H1 (cell line): Measurements from ENCODE around the gene HMGA1. TPM values are rescaled to one million over a fixed set of nuclear protein-coding genes. Genes with fewer than 3 reads are reported as not detected.

Experiments used
- CHD7 ChIP-seq: fragments of 300-600 bp; sonication (generic); IDR thresholded peaks from 2 replicates; pipeline ENCODE4 v1.7.1; 2012; ENCODE audit warnings: low read length, moderate library complexity, mild to moderate bottlenecking, inconsistent platforms; ENCODE audit not compliant: insufficient replicate concordance
- GABPA ChIP-seq: IDR thresholded peaks from 2 replicates; pipeline ENCODE4 v1.6.1; 2011; ENCODE audit warnings: mild to moderate bottlenecking, low read length, moderate library complexity, borderline replicate concordance; ENCODE audit not compliant: insufficient read depth
- KDM5A ChIP-seq: fragments of 200-600 bp; IDR thresholded peaks from 2 replicates; pipeline ENCODE4 v1.7.1; 2012; ENCODE audit warnings: mild to moderate bottlenecking, low read length, inconsistent platforms, mixed read lengths
- MAFK ChIP-seq: IDR thresholded peaks from 2 replicates; pipeline ENCODE4 v1.6.1; 2012; ENCODE audit warnings: low read depth, mild to moderate bottlenecking, improper control_type of control experiment, low read length
- MAX ChIP-seq: IDR thresholded peaks from 2 replicates; pipeline ENCODE4 v1.6.1; 2012; ENCODE audit warnings: inconsistent platforms
- POU5F1 ChIP-seq: IDR thresholded peaks from 2 replicates; pipeline ENCODE4 v1.6.1; 2011; ENCODE audit warnings: low read depth, mild to moderate bottlenecking, low read length, moderate library complexity
- RAD21 ChIP-seq, 2 experiments: IDR thresholded peaks in 1 of 2; conservative IDR thresholded peaks in 1 of 2; 2 replicates each; pipeline ENCODE4 v1.6.1; 2011; ENCODE audit warnings: low read depth in 2 of 2, low read length in 2 of 2, improper control_type of control experiment in 1 of 2, inconsistent platforms in 1 of 2, mild to moderate bottlenecking in 1 of 2, moderate library complexity in 1 of 2
- RBBP5 ChIP-seq: IDR thresholded peaks from 2 replicates; pipeline ENCODE4 v1.7.1; 2012; ENCODE audit warnings: low read depth, mild to moderate bottlenecking, inconsistent platforms, low read length, moderate library complexity, borderline replicate concordance
- RFX5 ChIP-seq: IDR thresholded peaks from 2 replicates; pipeline ENCODE4 v1.6.1; 2011; ENCODE audit warnings: low read depth, low read length, improper control_type of control experiment, borderline replicate concordance
- RXRA ChIP-seq: IDR thresholded peaks from 2 replicates; pipeline ENCODE4 v1.6.1; 2011; ENCODE audit warnings: low read depth, mild to moderate bottlenecking, low read length, moderate library complexity; ENCODE audit not compliant: insufficient read depth
- TAF7 ChIP-seq: optimal IDR thresholded peaks from 2 replicates; pipeline ENCODE3; 2011; ENCODE audit warnings: low read depth, mild to moderate bottlenecking, inconsistent platforms, low read length, moderate library complexity, borderline replicate concordance
- TEAD4 ChIP-seq: IDR thresholded peaks from 2 replicates; pipeline ENCODE4 v1.6.1; 2012; ENCODE audit warnings: low read depth, low read length, inconsistent platforms, mixed read lengths
- polyA plus RNA-seq, 7 experiments: library from polyadenylated mRNA; depleted of rRNA in 3 of 7; stranded (reverse) in 5 of 7; unstranded in 2 of 7; fragments of >200 nt in 5 of 7; fragments of 200-250 nt in 2 of 7; gene quantifications; 1 replicate in 5 of 7; 2 replicates in 1 of 7; 4 replicates in 1 of 7; pipeline versions ENCODE4 v1.2.1 to v1.2.3, GENCODE V29; 2011 to 2013; ENCODE audit warnings: missing spikeins in 2 of 7, mixed read lengths in 2 of 7
- total RNA-seq: library from RNA; stranded (reverse); fragmentation: NEBNext Ultra II Directional; extraction: Animal tissue kit (Norgen Biotek cat#: 25700); gene quantifications from 2 replicates; pipeline ENCODE4 v1.2.1, GENCODE V29; 2021

HMGA1 gene
- total and polyA plus RNA-seq, 2 of the 8 experiments (the other 6 are each of a cell fraction or from before 2014, with no cell fraction given) = 1,557 to 2,636 TPM

- TF ChIP-seq MAX (no peak), TAF7 (no peak), MAFK (no peak), GABPA (no peak), POU5F1 (no peak), RFX5 (no peak), RBBP5 (no peak), KDM5A (no peak), CHD7 (no peak), RXRA (no peak), TEAD4 (no peak), RAD21 (IDR thresholded peaks at IDR 0.05 in 1 of 2, conservative IDR thresholded peaks at IDR 0.05 in 1 of 2; ENCODE audit: low read depth in 2 of 2, low read length in 2 of 2) (no peak)
These were observed 586 bp upstream of the HMGA1 start (continued) for GRCh38 chr6:34236131-34236442.
